Smooth muscle cell of the brain vasculature (primary cell): ENCODE measurements around the gene CFDP1.
"Not testable (repeated sequence)": the region's sequence is repeated elsewhere in the genome, so short reads cannot be mapped to it uniquely, and the experiment has no call there.

Experiments used
- DNase-seq: peaks from one replicate; pipeline ENCODE4 v3.0.0-alpha.2; 2012; ENCODE audit warnings: low read depth, low spot score

Gene CFDP1

GRCh38 chr16:75293173-75293572 lies 140.1 kb downstream of the CFDP1 start:
- no peak for DNase-seq

GRCh38 chr16:75292691-75293090 lies 140.6 kb downstream of the CFDP1 start:
- DNase-seq = no peak

DNA sequence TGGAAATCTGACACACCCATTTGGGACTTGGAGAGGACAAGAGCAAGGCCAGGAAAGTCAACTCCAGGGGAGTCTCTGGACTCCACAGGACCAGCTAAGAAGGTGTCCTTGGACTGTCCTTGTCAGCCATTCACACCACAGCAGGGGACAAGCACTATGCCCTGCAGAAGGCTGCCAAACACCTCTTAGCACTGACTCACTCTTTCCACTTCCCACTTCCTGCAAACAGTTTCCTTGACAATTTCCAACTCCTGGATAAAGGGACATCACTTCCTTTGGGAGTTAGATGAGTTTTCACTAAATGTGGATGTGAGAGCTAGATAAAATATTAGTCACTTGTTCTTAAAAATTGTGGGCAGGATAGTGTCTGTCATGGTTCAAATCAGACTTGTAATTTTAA lies 144.1 kb downstream of the CFDP1 start:
- DNase-seq = no peak

GRCh38 chr16:75288596-75289120 lies 144.6 kb downstream of the CFDP1 start:
- DNase-seq = no peak

GRCh38 chr16:75288181-75288580 lies 145.1 kb downstream of the CFDP1 start:
- no peak for DNase-seq

- no peak for DNase-seq
These were observed 145.6 kb downstream of the CFDP1 start for GRCh38 chr16:75287708-75288107.

GRCh38 chr16:75286389-75286788 lies 146.9 kb downstream of the CFDP1 start:
- DNase-seq = no peak

GRCh38 chr16:75282466-75283281 lies 150.6 kb downstream of the CFDP1 start:
- no peak for DNase-seq

GRCh38 chr16:75281826-75282225 lies 151.5 kb downstream of the CFDP1 start:
- no peak for DNase-seq

DNA sequence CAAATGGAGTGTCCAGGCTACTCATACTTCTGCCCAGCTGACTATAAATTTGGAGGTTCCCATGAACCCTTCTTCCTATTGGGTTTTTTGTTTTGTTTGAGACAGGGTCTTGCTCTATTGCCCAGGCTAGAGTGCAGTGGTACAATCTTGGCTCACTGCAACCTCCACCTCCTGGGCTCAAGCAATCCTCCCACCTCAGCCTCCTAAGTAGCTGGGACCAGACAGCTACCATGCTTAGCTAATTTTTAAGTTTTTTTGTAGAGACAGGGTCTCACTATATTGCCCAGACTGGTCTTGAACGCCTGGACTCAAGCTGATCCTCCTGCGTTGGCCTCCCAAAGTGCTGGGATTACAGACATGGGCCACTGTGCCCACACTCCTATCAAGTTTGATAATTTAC lies 152.3 kb downstream of the CFDP1 start:
- not testable (repeated sequence) for DNase-seq

GRCh38 chr16:75280331-75280804 lies 152.9 kb downstream of the CFDP1 start:
- DNase-seq = no peak

GRCh38 chr16:75279305-75279704 lies 154.0 kb downstream of the CFDP1 start:
- no peak for DNase-seq

DNA sequence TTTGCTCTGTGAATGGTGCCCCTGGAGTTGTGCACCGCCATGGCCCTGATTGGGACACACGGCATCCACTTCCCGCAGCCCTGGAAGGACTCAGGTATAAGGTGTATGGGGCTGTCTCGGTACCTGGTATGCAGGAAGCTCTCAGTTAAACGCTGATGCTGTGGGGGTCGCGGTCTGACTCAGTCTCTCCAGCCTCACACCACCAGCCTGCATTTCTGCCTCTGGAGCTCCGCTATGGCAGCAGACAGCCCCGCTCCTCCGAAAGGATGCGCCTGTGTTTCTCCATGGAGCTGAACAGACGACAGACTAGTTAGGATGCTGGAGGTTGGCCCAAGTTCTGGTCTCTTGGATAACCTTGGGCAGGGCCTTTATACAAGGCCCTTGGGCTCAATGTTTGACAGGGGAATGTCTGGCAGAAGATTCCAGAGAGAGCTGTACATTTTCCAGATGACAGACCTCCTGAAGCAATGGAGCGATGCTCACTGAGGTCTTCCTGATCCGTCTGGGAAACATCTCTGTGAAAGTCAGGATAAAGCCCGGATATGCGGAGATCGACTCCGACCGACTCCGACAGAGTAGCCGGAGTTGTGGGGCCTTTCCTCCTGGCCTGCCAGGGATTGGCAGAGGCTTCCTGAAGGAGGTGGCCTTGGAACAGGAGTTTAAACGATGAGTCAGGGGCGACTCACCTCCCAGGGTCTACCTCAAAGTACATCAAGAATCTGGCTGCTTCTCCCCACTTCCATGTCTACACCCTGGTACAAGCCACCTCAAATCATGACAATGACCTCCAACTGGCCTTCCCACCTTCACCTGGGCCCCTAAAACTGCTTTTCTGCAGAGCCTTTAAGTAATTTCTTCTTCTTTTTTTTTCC lies 160.0 kb downstream of the CFDP1 start:
- no peak for DNase-seq

- not testable (repeated sequence) for DNase-seq
These were observed 160.7 kb downstream of the CFDP1 start for GRCh38 chr16:75272629-75273028.

- no peak for DNase-seq
These were observed 161.2 kb downstream of the CFDP1 start for GRCh38 chr16:75272097-75272551.

DNA sequence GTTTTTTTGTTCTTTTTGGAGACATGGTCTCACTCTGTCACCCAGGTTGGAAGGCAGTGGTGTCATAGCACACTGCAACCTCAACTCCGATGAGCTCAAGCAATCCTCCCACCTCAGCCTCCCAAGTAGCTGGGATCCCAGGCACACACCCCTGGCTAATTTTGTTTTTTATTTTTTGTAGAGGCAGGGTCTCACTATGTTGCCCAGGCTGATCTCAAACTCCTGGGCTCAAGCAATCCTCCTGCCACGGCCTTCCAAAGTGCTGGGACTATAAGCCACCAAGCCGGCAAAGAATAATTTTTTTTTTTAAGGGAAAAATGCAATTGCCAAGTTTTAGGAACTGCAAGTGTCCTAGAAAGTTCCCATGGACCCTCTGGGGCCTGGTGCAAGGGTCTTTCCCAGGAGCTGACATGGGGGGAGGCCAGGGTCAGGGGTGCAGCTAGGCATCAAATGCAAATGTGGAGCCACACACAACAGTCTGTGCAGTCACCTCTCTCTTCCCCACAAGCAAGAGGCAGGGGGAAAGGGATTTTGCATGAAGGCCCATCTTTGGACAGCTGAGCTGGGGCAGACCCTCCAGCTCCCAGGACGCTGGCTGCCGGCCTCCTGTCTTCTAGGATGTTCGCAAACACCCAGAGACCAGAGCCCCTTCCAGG lies 161.7 kb downstream of the CFDP1 start:
- no peak for DNase-seq

DNA sequence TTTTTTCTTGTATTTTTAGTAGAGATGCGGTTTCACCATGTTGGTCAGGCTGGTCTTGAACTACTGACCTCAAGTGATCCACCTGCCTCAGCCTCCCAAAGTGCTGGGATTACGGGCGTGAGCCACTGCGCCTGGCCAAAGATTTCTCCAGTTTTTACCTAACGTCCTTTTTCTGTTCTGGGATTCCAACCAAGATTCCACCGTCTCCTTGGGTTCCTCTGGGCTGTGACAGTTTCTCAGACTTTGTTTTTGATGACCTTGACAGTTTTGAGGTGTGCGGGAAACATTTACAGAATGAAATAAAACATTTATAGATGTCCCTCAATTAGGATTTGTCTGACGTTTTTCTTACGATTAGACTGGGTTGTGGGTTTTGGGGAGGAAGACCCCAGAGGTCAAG lies 163.9 kb downstream of the CFDP1 start:
- DNase-seq = not testable (repeated sequence)

DNA sequence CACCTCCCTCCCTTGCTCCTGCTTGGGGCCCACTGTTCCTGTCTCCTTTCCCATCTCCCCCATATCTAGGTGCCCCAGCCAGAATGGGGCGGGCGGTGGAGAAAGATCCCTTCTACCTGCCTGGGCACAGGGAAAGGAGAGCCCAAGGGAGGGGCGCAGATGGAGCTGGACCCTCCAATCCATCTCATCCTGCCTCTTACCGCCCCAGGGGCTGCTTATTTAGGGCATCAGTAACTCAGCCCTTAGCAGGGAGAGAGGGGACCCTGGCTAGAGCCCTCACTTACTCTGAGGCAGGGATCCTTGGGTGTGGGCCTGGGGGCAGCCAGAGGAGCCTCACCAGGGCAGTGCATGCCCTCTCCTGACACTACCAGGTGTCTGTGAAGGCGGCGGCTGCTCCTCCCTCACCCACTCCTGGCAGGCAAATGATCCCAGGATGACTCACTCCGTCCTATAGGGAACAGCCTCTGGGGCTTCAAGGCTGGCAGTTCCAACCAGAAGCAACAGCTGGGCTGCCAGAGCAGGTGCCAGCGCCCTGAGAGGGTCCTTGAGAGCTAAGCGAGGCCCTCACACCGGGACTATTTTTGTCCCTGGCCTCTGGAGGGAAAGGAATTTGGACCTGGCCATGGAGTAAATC lies 165.6 kb downstream of the CFDP1 start:
- DNase-seq = no peak

DNA sequence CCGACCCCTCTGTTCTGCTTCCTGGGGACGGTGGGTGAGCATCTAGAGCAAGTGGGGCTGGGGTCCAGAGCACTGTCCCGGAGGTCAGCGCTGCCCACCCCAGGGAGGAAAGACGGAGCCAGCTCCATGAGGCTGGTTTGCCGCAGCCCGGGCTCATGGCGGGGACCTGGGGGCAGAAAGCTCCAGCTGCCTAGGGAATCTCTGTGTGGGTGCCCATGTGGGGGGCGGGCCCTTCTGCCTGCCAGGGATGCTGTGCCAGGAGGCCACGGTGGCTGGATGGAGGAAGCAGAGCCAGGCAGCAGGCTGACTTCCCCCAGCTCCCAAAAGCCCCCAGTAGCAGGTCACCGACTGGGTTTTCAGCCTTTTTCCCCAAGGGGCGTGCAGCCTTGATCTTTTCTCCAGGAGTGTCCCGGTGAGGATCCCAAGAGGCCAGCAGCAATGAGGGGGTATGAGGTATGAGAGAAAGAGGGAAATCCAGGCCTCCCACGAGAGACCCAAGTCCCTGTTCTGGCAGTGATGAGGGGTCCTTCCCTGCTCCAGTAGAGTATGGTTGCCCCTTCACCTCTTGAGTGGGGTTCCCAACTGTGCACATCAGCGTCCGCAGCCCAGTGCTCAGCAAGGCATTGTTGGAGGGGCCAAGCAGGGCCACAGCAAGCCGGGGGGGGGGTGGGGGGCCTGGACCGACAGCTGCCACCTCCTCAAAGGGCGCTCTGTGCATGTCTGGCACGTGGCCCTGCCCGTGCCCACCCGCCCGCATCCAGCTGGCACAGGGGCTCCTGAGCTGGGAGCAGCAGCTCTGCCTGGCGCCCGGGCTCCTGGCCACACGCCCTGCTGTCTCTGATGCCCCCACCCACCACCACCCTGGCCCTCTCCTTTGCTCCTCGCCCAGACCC lies 166.3 kb downstream of the CFDP1 start:
- no peak for DNase-seq
